H9 (cell line): ENCODE data around the gene PMF1. TPM values are rescaled to one million over a fixed set of nuclear protein-coding genes. Genes with fewer than 3 reads are reported as not detected.

Experiments
- DNase-seq: peaks from one replicate; pipeline ENCODE4 v3.0.0-alpha.2; 2017
- H2AFZ ChIP-seq: one replicate; pipeline ENCODE4 v1.6.1; 2013; ENCODE audit warnings: mild to moderate bottlenecking, low read length, control low read depth, moderate library complexity
- H2AK5ac ChIP-seq: 2 replicates; pipeline ENCODE4 v1.6.1; 2013; ENCODE audit warnings: low read length, control low read depth, mixed read lengths; ENCODE audit not compliant: insufficient read length
- H2BK120ac ChIP-seq: one replicate; pipeline ENCODE4 v1.6.1; 2013; ENCODE audit warnings: low read depth, mild to moderate bottlenecking, low read length, control low read depth, inconsistent platforms; ENCODE audit not compliant: poor library complexity, severe bottlenecking
- H2BK12ac ChIP-seq: 2 replicates; pipeline ENCODE4 v1.6.1; 2013; ENCODE audit warnings: low read length, control low read depth, mixed read lengths, low read depth; ENCODE audit not compliant: insufficient read length
- H2BK15ac ChIP-seq: 2 replicates; pipeline ENCODE4 v1.6.1; 2013; ENCODE audit warnings: low read depth, low read length, control low read depth
- H2BK20ac ChIP-seq: one replicate; pipeline ENCODE4 v1.6.1; 2013; ENCODE audit warnings: low read depth, mild to moderate bottlenecking, low read length, control low read depth, inconsistent platforms; ENCODE audit not compliant: poor library complexity, severe bottlenecking
- H2BK5ac ChIP-seq: 2 replicates; pipeline ENCODE4 v1.6.1; 2013; ENCODE audit warnings: low read length, control low read depth, mixed read lengths; ENCODE audit not compliant: insufficient read length
- H3K14ac ChIP-seq: 2 replicates; pipeline ENCODE4 v1.6.1; 2013; ENCODE audit warnings: low read length, control low read depth; ENCODE audit not compliant: insufficient read depth
- H3K18ac ChIP-seq: 2 replicates; pipeline ENCODE4 v1.6.1; 2013; ENCODE audit warnings: low read depth, mild to moderate bottlenecking, mixed read lengths, low read length, control low read depth; ENCODE audit not compliant: insufficient read length
- H3K23ac ChIP-seq: 2 replicates; pipeline ENCODE4 v1.6.1; 2013; ENCODE audit warnings: low read length, control low read depth, mixed read lengths, low read depth; ENCODE audit not compliant: insufficient read length
- H3K23me2 ChIP-seq: 2 replicates; pipeline ENCODE4 v1.6.1; 2013; ENCODE audit warnings: low read depth, mild to moderate bottlenecking, mixed read lengths, low read length, control low read depth; ENCODE audit not compliant: insufficient read length, poor library complexity, severe bottlenecking
- H3K27ac ChIP-seq: 2 replicates; pipeline ENCODE4 v1.5.1; 2013; ENCODE audit warnings: low read length, control low read depth, mixed read lengths, low read depth; ENCODE audit not compliant: insufficient read length
- H3K27me3 ChIP-seq: 2 replicates; pipeline ENCODE4 v1.6.1; 2013; ENCODE audit warnings: low read length, control low read depth, inconsistent platforms; ENCODE audit not compliant: insufficient read depth
- H3K4ac ChIP-seq: 2 replicates; pipeline ENCODE4 v1.6.1; 2013; ENCODE audit warnings: low read depth, mild to moderate bottlenecking, control low read depth, inconsistent platforms, low read length, moderate library complexity
- H3K4me1 ChIP-seq: 2 replicates; pipeline ENCODE4 v1.6.1; 2013; ENCODE audit warnings: low read length, control low read depth, inconsistent platforms; ENCODE audit not compliant: insufficient read depth
- H3K4me2 ChIP-seq: 2 replicates; pipeline ENCODE4 v1.6.1; 2013; ENCODE audit warnings: low read length, control low read depth, mixed read lengths; ENCODE audit not compliant: insufficient read length, insufficient read depth
- H3K56ac ChIP-seq: 2 replicates; pipeline ENCODE4 v1.6.1; 2013; ENCODE audit warnings: low read depth, mild to moderate bottlenecking, mixed read lengths, low read length, control low read depth; ENCODE audit not compliant: insufficient read length
- H3K79me1 ChIP-seq: 2 replicates; pipeline ENCODE4 v1.6.1; 2013; ENCODE audit warnings: low read depth, mild to moderate bottlenecking, moderate library complexity, low read length, control low read depth, inconsistent platforms; ENCODE audit not compliant: insufficient read depth, poor library complexity, severe bottlenecking
- H3K79me2 ChIP-seq: 2 replicates; pipeline ENCODE4 v1.6.1; 2013; ENCODE audit warnings: low read length, control low read depth, inconsistent platforms; ENCODE audit not compliant: insufficient read depth
- H3K9ac ChIP-seq: 2 replicates; pipeline ENCODE4 v1.6.1; 2013; ENCODE audit warnings: low read length, control low read depth, mixed read lengths; ENCODE audit not compliant: insufficient read length; ENCODE audit errors: extremely low read depth
- H3K9me3 ChIP-seq: one replicate; pipeline ENCODE4 v1.6.1; 2013; ENCODE audit warnings: low read depth, low read length, inconsistent platforms; ENCODE audit not compliant: control insufficient read depth
- H3T11ph ChIP-seq: one replicate; pipeline ENCODE4 v1.6.1; 2013; ENCODE audit warnings: mild to moderate bottlenecking, low read length, control low read depth, inconsistent platforms
- H4K20me1 ChIP-seq: one replicate; pipeline ENCODE4 v1.6.1; 2013; ENCODE audit not compliant: control insufficient read depth, insufficient read length, insufficient read depth
- H4K5ac ChIP-seq: 2 replicates; pipeline ENCODE4 v1.6.1; 2013; ENCODE audit warnings: low read depth, mild to moderate bottlenecking, mixed read lengths, low read length, control low read depth; ENCODE audit not compliant: insufficient read length
- H4K8ac ChIP-seq: replicated peaks from 2 replicates; pipeline ENCODE4 v1.6.1; 2013; ENCODE audit warnings: low read length, control low read depth, mixed read lengths, low read depth; ENCODE audit not compliant: insufficient read length
- H4K91ac ChIP-seq: 2 replicates; pipeline ENCODE4 v1.6.1; 2013; ENCODE audit warnings: low read depth, mild to moderate bottlenecking, moderate library complexity, mixed read lengths, low read length, control low read depth; ENCODE audit not compliant: insufficient read length
- H3K27ac Mint-ChIP-seq, 3 experiments: 2 replicates in 2 of 3; 3 replicates in 1 of 3; pipeline ENCODE4 v1.8.0; 2020 to 2021; ENCODE audit warnings: mixed read lengths in 3 of 3, mild to moderate bottlenecking in 1 of 3, moderate library complexity in 1 of 3
- H3K27me3 Mint-ChIP-seq: 2 replicates; pipeline ENCODE4 v1.8.0; 2021; ENCODE audit warnings: low read depth, mild to moderate bottlenecking, moderate library complexity, mixed read lengths
- H3K36me3 Mint-ChIP-seq, 3 experiments: 2 replicates in 2 of 3; 3 replicates in 1 of 3; pipeline ENCODE4 v1.8.0; 2020 to 2021; ENCODE audit warnings: low read depth in 3 of 3, mixed read lengths in 3 of 3; ENCODE audit not compliant: insufficient read depth in 1 of 3
- H3K4me1 Mint-ChIP-seq, 2 experiments: 2 replicates each; pipeline ENCODE4 v1.8.0; 2020; ENCODE audit warnings: mixed read lengths in 2 of 2
- H3K4me3 Mint-ChIP-seq, 2 experiments: 2 replicates in 1 of 2; 3 replicates in 1 of 2; pipeline ENCODE4 v1.8.0; 2020 to 2021; ENCODE audit warnings: mild to moderate bottlenecking in 2 of 2, mixed read lengths in 2 of 2, moderate library complexity in 1 of 2
- H3K9me3 Mint-ChIP-seq, 2 experiments: 2 replicates in 1 of 2; 3 replicates in 1 of 2; pipeline ENCODE4 v1.8.0; 2020; ENCODE audit warnings: mild to moderate bottlenecking in 2 of 2, mixed read lengths in 2 of 2, moderate library complexity in 1 of 2
- WGBS: extraction: QIAGEN DNeasy Blood & Tissue Kit; methylation state at CpG from one replicate; pipeline ENCODE4 v1.1.7; 2013; ENCODE audit warnings: missing lambda C conversion rate, low lambda C conversion rate, mixed read lengths; ENCODE audit not compliant: insufficient read length; ENCODE audit errors: extremely low coverage; 5-methylcytosine and 5-hydroxymethylcytosine counted together
- total RNA-seq: library from RNA; stranded (reverse); gene quantifications from 2 replicates; pipeline ENCODE4 v1.2.1, GENCODE V29; 2021
- TF ChIP-seq, protein P1 (sequence below): fragments of 200-600 bp; sonication (generic); conservative IDR thresholded peaks from 3 replicates; pipeline ENCODE4 v1.8.0; 2021; ENCODE audit warnings: antibody characterized with exemption, mild to moderate bottlenecking

Gene PMF1
- total RNA-seq, 1 experiment from 2014 or later, result 136 TPM

DNA sequence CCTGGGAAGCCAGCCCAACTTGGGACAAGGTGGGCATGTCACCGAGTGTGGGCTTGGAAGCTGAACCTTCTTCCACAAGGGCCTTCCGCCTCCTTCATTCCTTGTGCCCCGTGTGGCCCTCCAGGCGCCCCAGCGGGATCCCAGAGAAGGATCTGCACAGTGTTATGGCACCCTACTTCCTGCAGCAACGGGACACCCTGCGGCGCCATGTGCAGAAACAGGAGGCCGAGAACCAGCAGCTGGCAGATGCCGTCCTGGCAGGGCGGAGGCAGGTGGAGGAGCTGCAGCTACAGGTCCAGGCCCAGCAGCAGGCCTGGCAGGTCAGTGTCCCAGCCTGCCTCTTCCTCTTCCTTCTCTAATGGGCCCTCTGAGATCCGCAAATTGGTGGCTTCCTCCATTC, 23.4 kb downstream of the PMF1 start:
- Mint-ChIP-seq H3K4me3 (no peak overlapping the region), H3K9me3 (no peaks in the 10 kb centered on the region), H3K27ac (no peak overlapping the region), H3K36me3 (peaks cover 24 to 65% (median 64%) of the 10 kb centered on the region in 3 experiments; a peak in 6 of 7 replicates), H3K27me3 (no peaks in the 10 kb centered on the region), H3K4me1 (peaks cover 0 to 2% of the 10 kb centered on the region in 2 experiments; a peak in 2 of 4 replicates)
- no peak for DNase-seq
- Histone ChIP-seq H4K5ac (no peak overlapping the region), H3K9me3 (no peaks in the 10 kb centered on the region), H2BK20ac (no peak overlapping the region), H2BK120ac (no peak overlapping the region), H2BK12ac (no peak overlapping the region), H4K91ac (no peak overlapping the region), H3K4me2 (no peak overlapping the region), H2AK5ac (no peak overlapping the region), H3K4ac (no peak overlapping the region), H3K14ac (no peak overlapping the region), H3K27ac (no peak overlapping the region), H3K23me2 (no peaks in the 10 kb centered on the region), H2BK5ac (no peak overlapping the region), H2BK15ac (no peak overlapping the region), H3K27me3 (no peaks in the 10 kb centered on the region), H3T11ph (no peak overlapping the region), H4K8ac (no peak overlapping the region), H3K56ac (no peak overlapping the region), H3K18ac (no peak overlapping the region), H3K79me1 (no peaks in the 10 kb centered on the region), H4K20me1 (no peaks in the 10 kb centered on the region), H3K79me2 (no peaks in the 10 kb centered on the region), H2AFZ (no peak overlapping the region), H3K4me1 (no peaks in the 10 kb centered on the region), H3K9ac (no peak overlapping the region), H3K23ac (no peak overlapping the region)
- no CpG with 5 or more reads among the region's 12 CpGs for WGBS
- TF ChIP-seq, protein P1, sequence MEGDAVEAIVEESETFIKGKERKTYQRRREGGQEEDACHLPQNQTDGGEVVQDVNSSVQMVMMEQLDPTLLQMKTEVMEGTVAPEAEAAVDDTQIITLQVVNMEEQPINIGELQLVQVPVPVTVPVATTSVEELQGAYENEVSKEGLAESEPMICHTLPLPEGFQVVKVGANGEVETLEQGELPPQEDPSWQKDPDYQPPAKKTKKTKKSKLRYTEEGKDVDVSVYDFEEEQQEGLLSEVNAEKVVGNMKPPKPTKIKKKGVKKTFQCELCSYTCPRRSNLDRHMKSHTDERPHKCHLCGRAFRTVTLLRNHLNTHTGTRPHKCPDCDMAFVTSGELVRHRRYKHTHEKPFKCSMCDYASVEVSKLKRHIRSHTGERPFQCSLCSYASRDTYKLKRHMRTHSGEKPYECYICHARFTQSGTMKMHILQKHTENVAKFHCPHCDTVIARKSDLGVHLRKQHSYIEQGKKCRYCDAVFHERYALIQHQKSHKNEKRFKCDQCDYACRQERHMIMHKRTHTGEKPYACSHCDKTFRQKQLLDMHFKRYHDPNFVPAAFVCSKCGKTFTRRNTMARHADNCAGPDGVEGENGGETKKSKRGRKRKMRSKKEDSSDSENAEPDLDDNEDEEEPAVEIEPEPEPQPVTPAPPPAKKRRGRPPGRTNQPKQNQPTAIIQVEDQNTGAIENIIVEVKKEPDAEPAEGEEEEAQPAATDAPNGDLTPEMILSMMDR, result no peak
